Measurements from ENCODE around the gene GLUD1.
"Not testable (repeated sequence)": the region's sequence is repeated elsewhere in the genome, so short reads cannot be mapped to it uniquely, and the experiment has no call there.

DNA sequence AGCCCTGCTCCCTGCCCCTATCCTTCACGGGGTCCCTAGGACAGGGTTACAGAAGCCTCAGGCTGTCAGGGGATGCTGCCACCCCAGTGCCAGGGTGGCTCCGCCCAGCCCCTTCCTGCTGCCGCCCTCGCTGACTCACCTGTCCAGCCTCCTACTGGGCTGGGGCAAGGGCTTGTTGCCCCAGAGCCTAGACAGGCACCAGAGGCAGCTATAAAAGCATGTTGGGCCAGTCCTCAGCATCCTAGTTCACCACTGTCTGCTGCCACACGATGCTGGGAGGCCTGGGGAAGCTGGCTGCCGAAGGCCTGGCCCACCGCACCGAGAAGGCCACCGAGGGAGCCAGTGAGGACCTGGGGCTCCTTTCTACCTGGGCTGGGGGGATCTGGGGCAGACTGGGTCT, 74.6 kb downstream of the GLUD1 start, which contains the start of gene FAM25A:
- TF ChIP-seq, protein P1, sequence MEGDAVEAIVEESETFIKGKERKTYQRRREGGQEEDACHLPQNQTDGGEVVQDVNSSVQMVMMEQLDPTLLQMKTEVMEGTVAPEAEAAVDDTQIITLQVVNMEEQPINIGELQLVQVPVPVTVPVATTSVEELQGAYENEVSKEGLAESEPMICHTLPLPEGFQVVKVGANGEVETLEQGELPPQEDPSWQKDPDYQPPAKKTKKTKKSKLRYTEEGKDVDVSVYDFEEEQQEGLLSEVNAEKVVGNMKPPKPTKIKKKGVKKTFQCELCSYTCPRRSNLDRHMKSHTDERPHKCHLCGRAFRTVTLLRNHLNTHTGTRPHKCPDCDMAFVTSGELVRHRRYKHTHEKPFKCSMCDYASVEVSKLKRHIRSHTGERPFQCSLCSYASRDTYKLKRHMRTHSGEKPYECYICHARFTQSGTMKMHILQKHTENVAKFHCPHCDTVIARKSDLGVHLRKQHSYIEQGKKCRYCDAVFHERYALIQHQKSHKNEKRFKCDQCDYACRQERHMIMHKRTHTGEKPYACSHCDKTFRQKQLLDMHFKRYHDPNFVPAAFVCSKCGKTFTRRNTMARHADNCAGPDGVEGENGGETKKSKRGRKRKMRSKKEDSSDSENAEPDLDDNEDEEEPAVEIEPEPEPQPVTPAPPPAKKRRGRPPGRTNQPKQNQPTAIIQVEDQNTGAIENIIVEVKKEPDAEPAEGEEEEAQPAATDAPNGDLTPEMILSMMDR (IDR thresholded peaks at IDR 0.05) = not testable (repeated sequence)
- TF ChIP-seq POLR2A (IDR thresholded peaks at IDR 0.05) = not testable (repeated sequence)

Data from esophagus squamous epithelium (tissue), 4 donors.